ENCODE results near the gene PLPP3. TPM values are rescaled to one million over a fixed set of nuclear protein-coding genes. Genes with fewer than 3 reads are reported as not detected.

PLPP3 gene
- total RNA-seq, 4 donors from 2014 or later, result 33.6 to 113 (median 67.1) TPM

- no peak overlapping the region for H3K4me3 ChIP-seq (ENCODE audit: low read depth, poor library complexity, severe bottlenecking)
- WGBS, 2 donors, result 66 to 69% methylated on average over 7 of the region's 7 CpGs
- TF ChIP-seq CTCF (IDR thresholded peaks at IDR 0.05), result no peak
- TF ChIP-seq POLR2A (IDR thresholded peaks at IDR 0.05), result no peak
- no peak for DNase-seq (ENCODE audit: low spot score in 2 of 2)
- intact Hi-C loops (cut with DNase I; ENCODE audit: low total_unique reads), result no loop called here
Measured at GRCh38 chr1:56557746-56558145, 21.6 kb downstream of the PLPP3 start.

DNA sequence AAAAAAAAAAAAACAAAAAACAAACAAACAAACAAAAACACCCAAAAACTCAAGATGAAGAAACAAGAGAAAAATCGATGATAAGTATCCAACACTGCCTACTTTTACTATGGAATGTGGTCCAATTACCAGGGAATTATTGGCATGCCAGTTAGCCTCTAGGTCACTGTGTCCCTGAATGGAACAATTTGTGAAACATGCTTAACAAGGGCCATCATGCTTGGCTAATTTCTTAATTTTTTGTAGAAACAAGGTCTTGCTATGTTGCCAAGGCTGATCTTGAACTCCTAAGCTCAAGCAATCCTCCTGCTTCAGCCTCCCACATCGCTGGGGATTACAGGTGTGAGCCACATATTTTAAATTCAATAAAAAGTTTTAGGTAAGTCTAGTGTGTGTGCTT, 23.9 kb downstream of the PLPP3 start:
- WGBS, 2 donors, result 83 to 84% methylated on average over 2 of the region's 2 CpGs
- intact Hi-C loops (cut with DNase I; ENCODE audit: low total_unique reads), result no loop called here
- DNase-seq (ENCODE audit: low spot score in 2 of 2), result no peak
- no peak for TF ChIP-seq CTCF (IDR thresholded peaks at IDR 0.05)
- TF ChIP-seq POLR2A (IDR thresholded peaks at IDR 0.05), result no peak
- H3K4me3 ChIP-seq (ENCODE audit: low read depth, poor library complexity, severe bottlenecking), result no peak overlapping the region

DNA sequence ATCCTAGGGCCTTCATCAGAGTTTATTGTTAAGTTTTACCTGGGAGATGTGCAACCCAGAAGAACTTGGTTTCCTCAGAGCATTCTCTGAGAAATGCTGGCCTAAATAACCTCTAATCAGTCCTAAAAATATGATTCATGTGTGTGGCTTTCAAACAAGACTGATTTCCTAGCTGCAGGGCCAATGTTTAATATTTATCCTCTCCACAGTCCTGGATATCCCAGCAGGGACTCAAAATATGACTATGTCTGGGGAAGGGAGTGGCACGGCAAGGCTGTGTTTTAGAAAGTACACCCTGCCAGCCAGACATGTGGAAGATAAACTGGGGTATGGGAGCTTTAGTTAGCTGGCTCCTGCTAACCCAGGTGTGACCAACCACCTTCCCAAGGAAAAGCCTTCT, 26.3 kb downstream of the PLPP3 start:
- no peak for DNase-seq (ENCODE audit: low spot score in 2 of 2)
- intact Hi-C loops (cut with DNase I; ENCODE audit: low total_unique reads), result no loop called here
- WGBS, 2 donors, result 35 to 67% methylated on average over 1 of the region's 1 CpG
- TF ChIP-seq CTCF (IDR thresholded peaks at IDR 0.05) (no peak), POLR2A (IDR thresholded peaks at IDR 0.05) (no peak)
- H3K4me3 ChIP-seq (ENCODE audit: low read depth, poor library complexity, severe bottlenecking), result no peak overlapping the region

GRCh38 chr1:56552349-56552748, 27.0 kb downstream of the PLPP3 start:
- TF ChIP-seq CTCF (IDR thresholded peaks at IDR 0.05) (no peak), POLR2A (IDR thresholded peaks at IDR 0.05) (no peak)
- intact Hi-C loops (cut with DNase I; ENCODE audit: low total_unique reads), result no loop called here

DNA sequence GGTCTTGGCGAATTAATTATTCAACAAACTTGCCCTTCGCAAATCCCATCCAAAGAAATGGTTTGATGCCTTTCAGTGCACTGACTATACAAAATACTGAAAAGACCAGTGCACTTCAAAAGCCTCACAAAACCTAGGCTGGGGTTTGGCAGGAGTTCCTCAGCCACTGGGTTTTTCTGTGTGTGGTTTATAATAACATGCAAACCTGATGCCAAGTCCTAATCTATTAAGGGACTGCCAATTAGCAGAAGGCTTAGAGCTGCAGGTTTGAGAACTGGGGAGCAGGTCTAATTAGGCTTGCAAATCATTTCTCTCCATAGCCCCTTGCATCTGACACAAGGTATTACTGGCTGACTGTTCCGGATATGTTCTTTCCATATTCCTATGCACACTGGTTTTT, 27.7 kb downstream of the PLPP3 start:
- intact Hi-C loops (cut with DNase I; ENCODE audit: low total_unique reads), result no loop called here
- no peak overlapping the region for H3K4me3 ChIP-seq (ENCODE audit: low read depth, poor library complexity, severe bottlenecking)
- TF ChIP-seq CTCF (IDR thresholded peaks at IDR 0.05), result no peak
- TF ChIP-seq POLR2A (IDR thresholded peaks at IDR 0.05), result no peak
- DNase-seq (ENCODE audit: low spot score in 2 of 2), result no peak
- 59 to 66% methylated on average over 3 of the region's 3 CpGs for WGBS, 2 donors

More at GRCh38 chr1:56552349-56552748, 27.0 kb downstream of the PLPP3 start:
- DNase-seq (ENCODE audit: low spot score in 2 of 2), result no peak
- H3K4me3 ChIP-seq (ENCODE audit: low read depth, poor library complexity, severe bottlenecking), result no peak overlapping the region

DNA sequence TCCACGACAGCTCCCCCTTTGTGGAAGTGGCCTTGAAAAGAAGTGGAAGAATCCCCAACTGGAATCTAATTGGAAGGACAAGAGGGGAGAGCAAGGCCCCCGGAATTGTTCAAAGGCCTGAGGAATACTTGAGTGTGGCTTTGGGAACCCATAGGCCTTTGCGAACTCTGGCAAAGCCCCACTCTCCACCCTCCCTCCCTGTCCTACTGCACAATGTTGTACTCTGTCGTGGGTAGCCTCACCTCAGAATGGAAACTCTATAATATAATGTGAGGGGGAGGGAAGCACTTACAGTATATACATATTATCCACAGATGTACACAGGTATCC, 28.5 kb downstream of the PLPP3 start:
- no peak for TF ChIP-seq POLR2A (IDR thresholded peaks at IDR 0.05)
- TF ChIP-seq CTCF (IDR thresholded peaks at IDR 0.05), result no peak
- no peak for DNase-seq (ENCODE audit: low spot score in 2 of 2)
- intact Hi-C loops (cut with DNase I; ENCODE audit: low total_unique reads), result no loop called here
- 57 to 84% methylated on average over 4 of the region's 4 CpGs for WGBS, 2 donors
- no peak overlapping the region for H3K4me3 ChIP-seq (ENCODE audit: low read depth, poor library complexity, severe bottlenecking)

Data from lower leg skin (tissue), 4 donors.